Measurements from ENCODE around the gene HYI.

Gene HYI

DNA sequence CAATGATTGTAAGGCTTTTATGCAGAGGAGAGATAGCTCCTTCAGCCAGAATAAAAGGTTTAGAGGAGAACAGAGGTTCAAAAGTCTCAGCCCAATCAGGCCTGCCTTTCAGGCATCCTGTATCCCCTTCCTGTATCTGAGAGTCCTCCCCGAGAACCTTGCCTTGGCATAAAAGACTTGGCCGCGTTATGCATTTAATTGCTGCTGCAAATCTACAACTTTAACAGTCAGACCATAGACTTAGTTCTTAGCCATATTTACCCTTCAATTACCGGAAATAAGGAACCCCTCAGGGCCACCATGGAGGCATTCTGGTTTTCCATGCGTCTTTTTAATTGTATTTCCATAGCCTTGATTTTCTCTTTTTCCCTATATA, 18.3 kb upstream of the HYI start:
- TF ChIP-seq, protein P1, sequence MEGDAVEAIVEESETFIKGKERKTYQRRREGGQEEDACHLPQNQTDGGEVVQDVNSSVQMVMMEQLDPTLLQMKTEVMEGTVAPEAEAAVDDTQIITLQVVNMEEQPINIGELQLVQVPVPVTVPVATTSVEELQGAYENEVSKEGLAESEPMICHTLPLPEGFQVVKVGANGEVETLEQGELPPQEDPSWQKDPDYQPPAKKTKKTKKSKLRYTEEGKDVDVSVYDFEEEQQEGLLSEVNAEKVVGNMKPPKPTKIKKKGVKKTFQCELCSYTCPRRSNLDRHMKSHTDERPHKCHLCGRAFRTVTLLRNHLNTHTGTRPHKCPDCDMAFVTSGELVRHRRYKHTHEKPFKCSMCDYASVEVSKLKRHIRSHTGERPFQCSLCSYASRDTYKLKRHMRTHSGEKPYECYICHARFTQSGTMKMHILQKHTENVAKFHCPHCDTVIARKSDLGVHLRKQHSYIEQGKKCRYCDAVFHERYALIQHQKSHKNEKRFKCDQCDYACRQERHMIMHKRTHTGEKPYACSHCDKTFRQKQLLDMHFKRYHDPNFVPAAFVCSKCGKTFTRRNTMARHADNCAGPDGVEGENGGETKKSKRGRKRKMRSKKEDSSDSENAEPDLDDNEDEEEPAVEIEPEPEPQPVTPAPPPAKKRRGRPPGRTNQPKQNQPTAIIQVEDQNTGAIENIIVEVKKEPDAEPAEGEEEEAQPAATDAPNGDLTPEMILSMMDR (conservative IDR thresholded peaks at IDR 0.05) = no peak
- no peak overlapping the region for H3K27ac ChIP-seq

DNA sequence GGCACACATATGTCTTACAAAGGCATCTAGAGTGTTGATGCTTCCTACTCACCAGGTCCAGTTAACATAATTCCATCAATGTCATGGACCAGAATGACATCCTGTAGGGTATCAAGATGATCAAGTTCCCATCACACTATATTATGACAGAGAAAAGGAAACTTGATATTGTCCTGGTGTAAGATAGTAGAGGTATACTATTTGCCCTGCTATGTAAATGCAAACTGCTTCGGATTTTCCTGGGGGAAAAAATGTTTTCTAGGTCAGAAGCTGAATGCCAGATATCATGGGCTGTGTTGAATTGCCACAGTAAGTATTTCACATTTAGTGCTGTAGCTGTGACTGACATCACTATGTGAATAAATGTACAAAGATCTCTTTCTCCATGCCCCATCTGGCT, 16.2 kb upstream of the HYI start:
- TF ChIP-seq, protein P1 (conservative IDR thresholded peaks at IDR 0.05) = no peak
- H3K27ac ChIP-seq = no peak overlapping the region

DNA sequence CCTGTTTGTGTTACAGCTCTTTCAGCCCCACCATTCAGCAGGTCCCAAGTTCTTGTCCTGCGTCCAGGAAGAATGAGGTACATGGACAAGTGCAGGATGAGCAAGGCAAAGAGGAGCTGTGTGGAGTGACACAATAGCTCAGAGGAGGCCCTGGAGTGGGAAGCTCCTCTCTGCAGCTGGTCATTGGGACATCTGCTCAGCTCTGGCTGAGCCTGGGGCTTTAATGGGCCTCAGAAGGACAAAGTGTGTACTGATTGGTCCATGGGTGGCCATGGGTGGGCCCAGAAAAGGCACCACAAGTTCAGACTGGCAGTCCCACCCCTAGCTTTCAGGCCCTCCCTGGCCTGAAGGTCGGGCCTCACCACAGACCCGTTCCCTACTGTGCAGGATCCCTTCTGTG, 14.7 kb upstream of the HYI start:
- TF ChIP-seq, protein P1 (conservative IDR thresholded peaks at IDR 0.05) = no peak

DNA sequence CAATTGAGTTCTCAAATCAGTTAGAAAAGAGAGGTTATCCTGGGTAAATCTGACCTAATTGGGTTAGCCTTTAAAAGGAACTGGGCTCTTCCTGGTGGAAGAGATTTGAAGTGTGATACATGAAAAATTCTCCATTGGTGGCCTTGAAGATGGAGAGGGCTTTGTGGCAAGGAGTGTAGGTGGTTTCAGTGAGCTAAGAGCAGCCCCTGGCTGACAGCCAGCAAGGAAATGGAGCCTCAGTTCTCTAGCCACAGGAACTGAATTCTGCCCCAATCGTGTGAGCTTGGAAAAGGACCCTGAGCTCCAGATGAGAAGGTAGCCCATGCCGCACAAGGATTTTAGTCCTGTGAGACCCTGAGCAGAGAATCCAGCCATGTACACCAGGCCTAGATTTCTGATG, 12.7 kb upstream of the HYI start:
- TF ChIP-seq, protein P1 (conservative IDR thresholded peaks at IDR 0.05) = no peak
- no peak overlapping the region for H3K27ac ChIP-seq

More for the DNA sequence above, 14.7 kb upstream of the HYI start:
- H3K27ac ChIP-seq = no peak overlapping the region

DNA sequence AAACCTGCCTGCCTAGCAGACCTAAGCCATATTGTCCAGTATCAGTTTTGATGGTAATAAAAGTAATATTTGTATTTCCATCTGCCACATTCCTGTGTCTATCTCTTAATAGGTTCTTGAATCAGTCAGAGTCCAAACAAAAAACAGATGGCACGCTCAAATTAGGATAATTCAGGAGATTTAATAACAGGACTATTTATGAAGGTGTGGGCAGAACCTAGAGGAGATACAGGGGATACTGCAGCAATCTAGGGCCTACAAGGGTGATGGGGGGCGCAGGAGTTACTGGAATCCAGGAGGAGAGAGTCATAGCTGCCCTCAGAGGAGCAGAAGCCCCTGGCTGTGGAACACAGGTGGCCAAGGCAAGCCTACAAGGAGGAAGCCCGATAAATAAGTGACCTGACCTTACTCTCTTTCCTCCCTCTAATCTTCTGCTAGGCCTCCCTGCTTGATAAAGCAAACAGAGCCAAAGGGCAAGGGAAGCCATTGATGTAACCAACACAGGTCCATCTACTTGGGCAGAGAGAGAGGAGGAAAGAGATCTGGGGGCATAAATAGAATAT, 11.9 kb upstream of the HYI start:
- TF ChIP-seq, protein P1 (conservative IDR thresholded peaks at IDR 0.05) = no peak
- H3K27ac ChIP-seq = no peak overlapping the region

DNA sequence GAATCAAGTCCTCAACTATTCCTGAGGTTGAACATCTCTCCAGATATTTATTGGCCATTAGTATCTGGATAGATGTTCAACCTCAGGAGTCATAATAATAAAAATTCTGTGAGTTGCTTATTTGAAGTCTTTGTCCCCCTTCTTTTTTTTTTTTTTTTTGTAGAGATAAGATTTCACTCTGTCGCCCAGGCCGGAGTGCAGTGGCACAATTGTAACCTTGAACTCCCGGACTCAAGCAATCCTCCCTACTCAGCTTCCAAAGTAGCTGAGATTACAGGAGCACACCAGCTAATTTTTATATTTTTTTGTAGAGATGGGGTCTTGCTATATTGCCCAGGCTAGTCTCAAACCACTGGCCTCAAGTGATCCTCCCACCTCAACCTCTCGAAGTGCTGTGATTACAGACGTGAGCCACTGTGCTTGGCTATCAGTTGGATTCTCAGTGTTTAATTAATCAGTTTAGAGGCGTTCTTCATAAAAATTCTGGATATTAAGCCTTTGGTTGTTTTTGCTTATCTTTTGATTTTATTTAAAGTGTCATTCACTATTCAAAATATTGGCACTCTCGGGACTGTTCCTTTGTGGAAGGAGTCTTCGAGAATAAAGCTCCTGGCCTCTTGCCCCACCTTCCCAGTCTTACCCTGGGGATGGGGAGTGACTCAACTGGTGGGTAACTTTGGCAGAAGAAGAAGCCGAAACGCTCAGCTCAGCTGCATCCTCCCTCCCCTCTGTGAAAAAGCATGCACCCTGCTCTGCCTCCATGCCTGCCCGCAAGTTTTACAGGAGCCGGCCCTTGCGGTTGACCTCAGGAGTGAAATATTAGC, 11.2 kb upstream of the HYI start:
- TF ChIP-seq, protein P1 (conservative IDR thresholded peaks at IDR 0.05) = no peak
- no peak overlapping the region for H3K27ac ChIP-seq

DNA sequence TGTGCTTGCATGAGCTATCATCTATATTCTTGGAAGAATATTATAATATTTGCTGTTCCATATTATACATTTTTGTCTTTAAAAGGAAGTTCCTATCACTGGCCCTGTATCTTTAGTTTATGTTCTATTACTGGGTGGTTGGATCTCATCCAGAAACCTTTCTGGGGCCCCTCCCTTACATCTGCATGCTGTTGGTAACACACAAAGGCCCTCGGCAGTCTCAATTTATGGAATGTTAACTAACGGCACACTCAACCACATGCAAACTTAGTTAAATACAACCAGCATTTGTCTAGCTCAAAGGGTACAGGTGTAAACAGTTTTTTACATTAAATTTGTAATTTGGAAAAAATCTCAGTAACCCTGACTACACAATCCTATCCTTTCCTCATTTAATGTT, 9.7 kb upstream of the HYI start:
- H3K27ac ChIP-seq = no peak overlapping the region
- TF ChIP-seq, protein P1 (conservative IDR thresholded peaks at IDR 0.05) = no peak

Measured in VCaP (cell line).